Suppressor macrophage treated with lipopolysaccharide for 1 hour (primary cell): ENCODE results near the gene CTNNA1.
"Not testable (repeated sequence)": the region's sequence is repeated elsewhere in the genome, so short reads cannot be mapped to it uniquely, and the experiment has no call there.

Experiments
- DNase-seq, 3 donors: peaks; one replicate each; pipeline ENCODE4 v3.0.0-alpha.2; 2020 to 2022

The CTNNA1 gene

DNA sequence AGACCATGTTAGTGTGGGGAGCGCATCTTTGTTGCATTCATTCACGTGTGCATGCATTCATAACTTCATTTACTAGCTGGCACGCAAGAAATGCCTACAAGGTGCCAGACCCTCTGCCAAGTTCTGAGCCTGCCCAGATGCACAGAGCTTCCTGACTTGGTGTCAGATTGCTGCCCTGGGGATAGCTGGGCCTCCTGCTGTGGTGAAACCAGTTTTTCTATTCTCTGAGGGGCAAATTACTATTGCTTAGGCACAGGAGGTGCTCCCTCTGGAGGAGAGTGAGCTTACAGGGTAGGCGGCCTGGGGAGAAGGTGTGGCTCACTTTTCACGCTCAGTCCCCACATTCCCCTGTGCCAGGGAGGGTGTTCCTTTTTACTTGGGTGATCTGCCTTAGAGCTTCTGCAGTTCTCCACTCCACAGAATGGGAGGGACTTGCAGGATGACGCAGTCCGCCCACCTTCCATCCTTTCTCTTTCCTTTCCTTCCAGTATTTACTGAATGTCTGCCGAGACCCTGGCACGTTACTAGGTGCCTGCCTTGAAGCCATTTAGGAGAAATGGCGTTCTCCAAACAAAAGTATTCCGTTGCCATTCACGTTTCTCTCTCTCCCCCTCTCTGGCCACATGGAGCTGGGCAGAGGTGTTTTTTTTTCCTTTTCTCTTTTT, 27.9 kb upstream of the CTNNA1 start:
- peak in 1 of 3 donors; percentile 6 for DNase-seq

GRCh38 chr5:138725818-138726416, 27.3 kb upstream of the CTNNA1 start:
- no peak for DNase-seq

- no peak for DNase-seq
These were observed 26.4 kb upstream of the CTNNA1 start for GRCh38 chr5:138726848-138727247.

- not testable (repeated sequence) for DNase-seq
These were observed 22.7 kb upstream of the CTNNA1 start for GRCh38 chr5:138730496-138730895.

DNA sequence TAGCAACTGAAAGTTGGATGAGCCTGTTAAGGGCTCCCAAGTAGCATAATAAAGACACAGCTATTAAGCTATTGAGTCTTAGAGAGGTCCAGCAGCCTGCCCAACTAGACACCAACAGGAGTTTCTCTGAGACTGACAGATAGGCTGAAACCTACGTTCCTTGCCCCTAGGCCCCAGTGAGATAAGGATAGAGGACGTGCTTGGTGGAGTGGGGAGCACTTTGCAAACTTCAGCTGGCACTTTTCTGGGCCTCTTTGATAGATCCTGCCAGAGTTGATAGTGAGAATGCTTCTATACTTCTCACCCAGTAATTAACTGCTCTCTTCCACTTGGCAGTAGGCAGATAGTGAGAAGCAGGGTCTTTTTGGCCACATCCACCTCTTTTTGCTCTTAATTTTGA, 20.8 kb upstream of the CTNNA1 start:
- DNase-seq: no peak

- DNase-seq: no peak
These were observed 20.3 kb upstream of the CTNNA1 start for GRCh38 chr5:138732933-138733332.

GRCh38 chr5:138733509-138733908, 19.7 kb upstream of the CTNNA1 start:
- no peak for DNase-seq

DNA sequence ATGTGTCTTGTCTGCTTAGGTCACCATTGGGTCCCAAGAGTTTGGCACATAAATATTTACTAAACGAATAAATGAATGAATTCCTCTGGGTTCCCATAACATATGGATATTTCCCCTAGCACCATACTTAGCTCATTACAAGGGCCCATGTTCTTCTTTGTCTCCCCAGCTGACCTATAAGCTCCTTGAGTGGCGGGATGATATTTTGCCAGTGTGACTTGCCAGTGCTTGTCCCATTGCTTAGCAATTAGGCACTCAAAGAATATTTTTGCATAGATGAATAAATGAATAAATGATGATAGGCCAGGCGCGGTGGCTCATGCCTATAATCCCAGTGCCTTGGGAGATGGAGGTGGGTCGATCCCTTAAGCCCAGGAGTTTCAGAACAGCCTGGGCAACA, 16.9 kb upstream of the CTNNA1 start:
- DNase-seq: no peak

- no peak for DNase-seq
These were observed 15.5 kb upstream of the CTNNA1 start for GRCh38 chr5:138737494-138738265.

DNA sequence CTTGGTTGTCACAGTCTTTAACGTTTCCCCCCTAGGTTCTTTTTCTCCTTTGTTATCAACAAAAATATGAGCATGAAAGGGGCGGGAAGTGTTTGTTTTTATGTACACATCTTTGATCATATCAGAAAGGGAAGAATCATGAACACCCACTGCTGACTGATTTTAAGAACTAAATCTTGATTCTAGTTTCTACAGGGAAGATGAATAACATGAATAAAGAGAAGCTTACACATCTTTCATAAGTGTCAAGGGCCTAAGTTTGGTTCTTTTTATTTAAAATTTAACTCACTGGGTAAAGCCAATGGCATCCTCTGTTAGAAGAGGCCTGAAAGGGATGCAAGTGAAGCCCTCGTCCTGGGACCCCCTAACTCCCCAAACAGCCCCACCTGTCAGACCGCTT, 14.8 kb upstream of the CTNNA1 start:
- DNase-seq: no peak

DNA sequence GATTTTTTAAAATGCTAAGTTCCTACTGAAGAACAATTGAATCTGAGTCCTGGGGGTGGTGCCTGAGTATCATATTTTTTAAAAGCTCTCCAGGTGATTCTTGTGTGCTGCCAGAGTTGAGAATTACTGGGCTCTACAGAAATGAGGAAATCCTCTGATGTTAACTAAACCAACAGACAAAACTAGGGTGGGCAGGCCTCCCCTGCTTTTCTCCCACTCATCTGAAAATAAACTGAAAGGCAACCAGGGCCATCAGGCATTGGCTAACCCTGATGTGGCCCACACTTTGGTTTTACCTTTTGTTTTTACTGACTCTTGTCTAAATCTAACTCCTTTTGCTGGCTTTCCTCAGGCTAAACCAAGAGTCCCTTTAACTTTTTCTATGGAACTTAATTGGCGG, 13.3 kb upstream of the CTNNA1 start:
- no peak for DNase-seq

- no peak for DNase-seq
These were observed 9.7 kb upstream of the CTNNA1 start for GRCh38 chr5:138743484-138743883.

DNA sequence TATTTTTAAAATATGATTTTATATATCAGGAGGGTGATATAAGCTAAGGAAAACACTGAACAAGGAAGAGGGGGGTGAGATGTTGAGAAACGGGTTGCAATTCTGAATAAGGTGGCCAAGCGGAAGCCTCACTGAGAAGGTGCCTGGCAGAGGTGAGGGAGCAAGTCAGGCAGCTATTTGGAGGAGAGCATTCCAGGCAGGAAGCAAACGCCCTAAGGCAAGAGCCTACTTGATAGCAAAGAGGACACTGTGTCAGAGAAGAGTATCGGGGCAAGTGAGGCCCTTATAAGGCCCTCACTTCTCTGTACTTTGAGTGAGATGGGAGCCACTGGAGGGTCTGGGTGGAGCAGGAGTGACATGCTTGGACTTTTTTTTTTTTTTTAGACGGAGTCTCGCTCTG, 8.0 kb upstream of the CTNNA1 start:
- DNase-seq: no peak

GRCh38 chr5:138748630-138749081, 4.6 kb upstream of the CTNNA1 start:
- no peak for DNase-seq

DNA sequence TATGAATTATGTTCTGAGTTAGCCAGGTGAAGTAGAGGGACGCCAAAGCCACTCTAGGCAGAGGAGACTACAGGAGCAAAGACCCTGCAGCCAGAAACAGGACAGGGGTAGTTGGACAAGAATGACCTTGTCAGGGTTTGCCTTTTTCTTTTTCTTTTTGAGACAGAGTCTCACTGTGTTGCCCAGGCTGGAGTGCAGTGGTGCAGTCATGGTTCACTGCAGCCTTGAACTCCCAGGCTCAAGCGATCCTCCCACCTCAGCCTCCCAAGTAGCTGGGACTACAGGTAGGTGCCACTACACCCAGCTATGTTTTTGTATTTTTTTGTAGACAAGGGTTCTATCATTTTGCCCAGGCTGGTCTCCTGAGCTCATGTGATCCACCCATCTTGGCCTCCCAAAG, 1.9 kb upstream of the CTNNA1 start:
- not testable (repeated sequence) for DNase-seq

GRCh38 chr5:138752341-138752950, 779 bp upstream of the CTNNA1 start:
- DNase-seq: no peak

GRCh38 chr5:138753794-138754698, 821 bp downstream of the CTNNA1 start:
- DNase-seq: peak; percentile 89 to 94 (median 90)

GRCh38 chr5:138754699-138755057, 1.5 kb downstream of the CTNNA1 start:
- no peak for DNase-seq

GRCh38 chr5:138755084-138755748, 2.0 kb downstream of the CTNNA1 start:
- DNase-seq: peak; percentile 22 to 49 (median 32)

DNA sequence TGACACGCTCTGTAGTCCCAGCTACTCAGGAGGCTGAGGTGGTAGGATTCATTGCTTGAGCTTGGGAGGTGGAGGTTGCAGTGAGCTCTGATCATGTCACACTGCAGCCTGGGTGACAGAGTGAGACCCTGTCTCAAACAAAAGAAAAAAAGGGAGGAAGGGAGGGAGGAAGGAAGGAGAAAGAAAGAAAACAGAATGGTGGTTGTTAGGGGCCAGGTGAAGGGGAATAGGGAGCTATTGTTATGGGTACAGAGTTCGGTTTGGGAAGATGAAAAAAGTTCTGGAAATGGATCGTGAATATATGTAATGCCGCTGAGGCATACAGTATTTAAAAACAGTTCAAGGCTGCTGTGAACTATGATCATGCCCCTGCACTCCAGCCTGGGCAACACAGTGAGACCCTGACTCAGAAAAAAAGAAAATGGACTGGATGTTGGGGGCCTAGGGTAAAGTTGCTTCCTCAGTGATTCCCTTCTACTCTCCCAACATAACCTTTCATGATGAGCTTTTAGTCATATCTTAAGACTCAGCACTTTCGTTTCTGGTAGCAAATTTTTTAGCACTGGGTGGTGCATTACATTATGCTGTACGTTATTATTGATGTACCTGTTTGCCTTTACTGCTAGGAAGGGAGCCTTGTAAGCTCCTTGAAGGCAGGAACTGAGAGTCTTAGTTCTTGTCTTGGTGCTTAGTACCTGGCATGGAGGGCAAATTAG, 4.0 kb downstream of the CTNNA1 start:
- no peak for DNase-seq

- no peak for DNase-seq
These were observed 7.4 kb downstream of the CTNNA1 start for GRCh38 chr5:138760448-138761110.
